Ishikawa (cell line): ENCODE results near the gene BORCS6.

ENCODE experiments used
- CEBPB ChIP-seq: IDR thresholded peaks from 2 replicates; pipeline ENCODE4 v1.6.1; 2012
- CREB1 ChIP-seq: IDR thresholded peaks from 2 replicates; pipeline ENCODE4 v1.6.1; 2012; ENCODE audit warnings: low read depth
- EGR1 ChIP-seq: IDR thresholded peaks from 2 replicates; pipeline ENCODE4 v1.6.1; 2012
- EP300 ChIP-seq: IDR thresholded peaks from 2 replicates; pipeline ENCODE4 v1.6.1; 2012; ENCODE audit warnings: borderline replicate concordance
- FOXM1 ChIP-seq: IDR thresholded peaks from 2 replicates; pipeline ENCODE4 v1.6.1; 2012; ENCODE audit warnings: low read depth, borderline replicate concordance
- NFIC ChIP-seq: IDR thresholded peaks from 2 replicates; pipeline ENCODE4 v1.6.1; 2012
- RAD21 ChIP-seq: IDR thresholded peaks from 2 replicates; pipeline ENCODE4 v1.6.1; 2012; ENCODE audit warnings: low read depth
- TAF1 ChIP-seq: IDR thresholded peaks from 2 replicates; pipeline ENCODE4 v1.6.1; 2012; ENCODE audit warnings: low read depth, mild to moderate bottlenecking
- TCF12 ChIP-seq: IDR thresholded peaks from 2 replicates; pipeline ENCODE4 v1.6.1; 2012; ENCODE audit warnings: low read depth
- TEAD4 ChIP-seq: IDR thresholded peaks from 2 replicates; pipeline ENCODE4 v1.6.1; 2012
- YY1 ChIP-seq: IDR thresholded peaks from 2 replicates; pipeline ENCODE4 v1.6.1; 2012; ENCODE audit warnings: low read depth
- ZBTB7A ChIP-seq: IDR thresholded peaks from 2 replicates; pipeline ENCODE4 v1.6.1; 2012; ENCODE audit warnings: low read depth
- TF ChIP-seq, protein P1 (sequence below): IDR thresholded peaks from 2 replicates; pipeline ENCODE4 v1.6.1; 2012; ENCODE audit warnings: low read depth, mild to moderate bottlenecking
- TF ChIP-seq, protein P2 (sequence below): IDR thresholded peaks from 2 replicates; pipeline ENCODE4 v1.6.1; 2012
- TF ChIP-seq, protein P3 (sequence below): IDR thresholded peaks from 2 replicates; pipeline ENCODE4 v1.6.1; 2012

BORCS6 gene

DNA sequence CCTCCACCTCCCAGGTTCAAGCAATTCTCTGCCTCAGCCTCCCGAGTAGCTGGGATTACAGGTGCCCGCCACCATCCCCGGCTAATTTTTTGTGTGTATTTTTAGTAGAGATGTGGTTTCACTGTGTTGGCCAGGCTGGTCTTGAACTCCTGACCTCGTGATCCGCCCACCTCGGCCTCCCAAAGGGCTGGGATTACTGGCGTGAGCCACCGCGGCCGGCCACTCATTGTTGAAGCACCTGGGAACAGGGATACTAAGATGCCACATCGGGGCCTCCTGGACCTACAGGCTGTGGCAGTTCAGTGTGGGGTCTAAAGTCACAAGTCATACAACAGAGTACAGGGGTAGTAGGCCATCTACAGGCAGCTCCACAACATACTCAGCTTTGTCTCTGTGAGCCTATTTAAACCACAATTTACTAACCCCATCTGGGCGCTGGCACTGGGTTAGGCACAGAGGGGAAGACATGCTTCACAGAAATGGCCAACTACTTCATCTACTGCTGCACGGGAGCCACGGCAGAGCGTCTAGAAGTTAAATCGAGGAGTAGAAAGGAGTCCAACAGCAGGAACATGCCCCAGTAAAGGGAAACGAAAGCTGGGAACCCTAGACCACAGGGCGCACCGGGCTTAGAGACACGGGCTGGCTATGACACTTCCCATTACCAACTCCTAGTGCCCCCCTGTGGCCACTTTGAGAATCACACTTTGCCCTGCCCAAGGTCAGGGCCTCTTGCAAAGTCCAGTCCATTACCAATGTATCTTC lies 31.5 kb downstream of the BORCS6 start:
- TF ChIP-seq EGR1 (no peak), RAD21 (peak; percentile 61; the same call in 1 of the 2 replicates), TCF12 (no peak), CREB1 (no peak), CEBPB (no peak)
- TF ChIP-seq, protein P1, sequence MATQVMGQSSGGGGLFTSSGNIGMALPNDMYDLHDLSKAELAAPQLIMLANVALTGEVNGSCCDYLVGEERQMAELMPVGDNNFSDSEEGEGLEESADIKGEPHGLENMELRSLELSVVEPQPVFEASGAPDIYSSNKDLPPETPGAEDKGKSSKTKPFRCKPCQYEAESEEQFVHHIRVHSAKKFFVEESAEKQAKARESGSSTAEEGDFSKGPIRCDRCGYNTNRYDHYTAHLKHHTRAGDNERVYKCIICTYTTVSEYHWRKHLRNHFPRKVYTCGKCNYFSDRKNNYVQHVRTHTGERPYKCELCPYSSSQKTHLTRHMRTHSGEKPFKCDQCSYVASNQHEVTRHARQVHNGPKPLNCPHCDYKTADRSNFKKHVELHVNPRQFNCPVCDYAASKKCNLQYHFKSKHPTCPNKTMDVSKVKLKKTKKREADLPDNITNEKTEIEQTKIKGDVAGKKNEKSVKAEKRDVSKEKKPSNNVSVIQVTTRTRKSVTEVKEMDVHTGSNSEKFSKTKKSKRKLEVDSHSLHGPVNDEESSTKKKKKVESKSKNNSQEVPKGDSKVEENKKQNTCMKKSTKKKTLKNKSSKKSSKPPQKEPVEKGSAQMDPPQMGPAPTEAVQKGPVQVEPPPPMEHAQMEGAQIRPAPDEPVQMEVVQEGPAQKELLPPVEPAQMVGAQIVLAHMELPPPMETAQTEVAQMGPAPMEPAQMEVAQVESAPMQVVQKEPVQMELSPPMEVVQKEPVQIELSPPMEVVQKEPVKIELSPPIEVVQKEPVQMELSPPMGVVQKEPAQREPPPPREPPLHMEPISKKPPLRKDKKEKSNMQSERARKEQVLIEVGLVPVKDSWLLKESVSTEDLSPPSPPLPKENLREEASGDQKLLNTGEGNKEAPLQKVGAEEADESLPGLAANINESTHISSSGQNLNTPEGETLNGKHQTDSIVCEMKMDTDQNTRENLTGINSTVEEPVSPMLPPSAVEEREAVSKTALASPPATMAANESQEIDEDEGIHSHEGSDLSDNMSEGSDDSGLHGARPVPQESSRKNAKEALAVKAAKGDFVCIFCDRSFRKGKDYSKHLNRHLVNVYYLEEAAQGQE: no peak

DNA sequence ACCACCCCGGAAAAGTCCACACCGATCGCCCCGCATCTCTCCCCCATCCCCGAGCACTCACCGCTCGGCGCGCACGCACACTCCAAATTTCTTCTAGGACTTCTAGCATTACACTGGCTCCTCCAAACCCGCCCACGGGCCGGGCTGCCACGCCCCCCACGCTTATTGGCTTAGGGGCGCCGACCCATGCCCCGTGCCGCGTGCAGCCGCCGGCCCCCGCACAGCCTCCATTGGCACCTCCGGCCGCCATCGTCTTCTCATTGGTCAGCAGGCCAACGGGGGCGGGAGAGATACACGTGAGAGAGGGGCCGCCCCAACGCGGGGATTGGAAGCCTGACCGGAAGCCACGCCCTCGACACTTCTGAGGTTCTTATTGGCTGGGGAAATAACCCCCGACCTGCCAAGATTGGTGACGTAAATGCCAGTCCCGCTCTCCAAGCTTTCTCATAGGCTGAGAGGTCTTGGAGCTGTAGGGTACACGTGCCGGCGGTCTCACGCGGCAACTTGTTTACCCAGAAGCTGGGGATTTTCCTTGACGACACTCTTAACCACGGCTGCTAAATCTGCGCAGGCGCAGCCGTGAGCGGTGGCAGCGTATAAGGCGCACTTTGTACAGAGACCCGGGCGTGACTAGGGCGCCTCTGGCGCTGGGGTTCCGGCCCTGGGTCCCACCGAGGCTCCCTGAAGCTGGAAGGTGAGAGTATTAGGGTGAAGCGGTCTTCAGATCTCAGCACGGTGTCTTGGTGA lies 33.6 kb downstream of the BORCS6 start:
- TF ChIP-seq CREB1 (peak; percentile 81), TAF1 (no peak; the same call in 1 of the 2 replicates), NFIC (no peak), RAD21 (no peak), CEBPB (no peak), YY1 (no peak), TCF12 (no peak), ZBTB7A (no peak), EP300 (no peak), TEAD4 (peak; percentile 14; the same call in 1 of the 2 replicates), EGR1 (peak; percentile 95), FOXM1 (no peak)
- TF ChIP-seq, protein P2, sequence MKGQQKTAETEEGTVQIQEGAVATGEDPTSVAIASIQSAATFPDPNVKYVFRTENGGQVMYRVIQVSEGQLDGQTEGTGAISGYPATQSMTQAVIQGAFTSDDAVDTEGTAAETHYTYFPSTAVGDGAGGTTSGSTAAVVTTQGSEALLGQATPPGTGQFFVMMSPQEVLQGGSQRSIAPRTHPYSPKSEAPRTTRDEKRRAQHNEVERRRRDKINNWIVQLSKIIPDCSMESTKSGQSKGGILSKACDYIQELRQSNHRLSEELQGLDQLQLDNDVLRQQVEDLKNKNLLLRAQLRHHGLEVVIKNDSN: peak; percentile 63; the same call in 1 of the 2 replicates
- TF ChIP-seq, protein P1: no peak
- TF ChIP-seq, protein P3, sequence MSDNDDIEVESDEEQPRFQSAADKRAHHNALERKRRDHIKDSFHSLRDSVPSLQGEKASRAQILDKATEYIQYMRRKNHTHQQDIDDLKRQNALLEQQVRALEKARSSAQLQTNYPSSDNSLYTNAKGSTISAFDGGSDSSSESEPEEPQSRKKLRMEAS: peak; percentile 98

DNA sequence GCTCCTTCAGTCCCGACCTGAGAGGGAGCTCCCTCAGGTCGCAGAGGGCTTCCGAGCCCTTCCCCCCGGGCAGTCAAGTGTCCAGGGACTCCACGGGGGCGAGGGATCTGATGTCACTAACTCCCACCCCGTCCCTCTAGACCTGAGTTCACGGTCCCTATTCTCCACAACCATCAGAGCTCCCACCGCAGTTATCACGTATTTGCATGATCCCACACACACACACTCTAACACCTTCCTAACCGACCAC lies 34.1 kb downstream of the BORCS6 start:
- TF ChIP-seq TEAD4: no peak
- TF ChIP-seq EP300: no peak
- 0 out of 2 replicates have a peak, but pooled peaks have one; percentile 14 for TF ChIP-seq ZBTB7A

DNA sequence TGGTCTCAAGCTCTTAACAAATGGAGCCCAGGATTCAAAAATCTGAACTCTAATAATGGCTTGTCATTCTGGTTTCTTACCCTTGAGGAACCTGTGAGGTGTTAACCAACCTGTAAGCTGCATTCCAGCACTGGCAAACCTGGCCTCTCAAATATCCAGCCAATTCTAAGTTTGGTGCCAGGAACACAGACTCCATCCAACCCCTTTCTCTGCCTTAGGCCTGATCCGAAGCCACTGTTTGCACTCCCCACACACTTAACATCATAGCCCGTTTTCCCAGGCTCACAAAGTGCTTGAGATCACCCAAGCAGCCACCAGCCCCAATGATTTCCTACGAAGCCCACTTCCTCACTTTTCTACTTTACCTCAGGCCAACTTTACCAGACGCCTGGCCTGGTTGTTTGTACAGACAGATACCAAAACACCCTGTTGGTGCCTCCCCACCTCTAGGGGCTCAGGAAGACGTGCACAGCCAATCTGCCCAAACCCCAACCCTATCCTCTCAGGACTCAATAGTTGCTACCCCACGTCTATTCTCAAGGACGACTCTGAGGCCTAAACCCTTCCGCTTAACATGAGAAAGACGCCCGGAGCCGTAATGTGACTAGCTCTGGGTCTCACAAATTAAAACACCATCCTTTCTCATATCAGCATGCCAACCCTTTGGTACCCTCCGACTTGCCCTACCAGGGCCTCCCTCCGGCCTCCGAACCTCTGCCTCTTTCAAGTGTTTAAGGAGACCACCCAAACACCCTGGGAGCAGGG lies 34.6 kb downstream of the BORCS6 start:
- TF ChIP-seq YY1 (no peak), TAF1 (no peak), ZBTB7A (no peak), RAD21 (no peak), EGR1 (no peak), FOXM1 (no peak), CREB1 (no peak), CEBPB (no peak), TCF12 (no peak), TEAD4 (no peak), NFIC (no peak), EP300 (no peak)
- TF ChIP-seq, protein P2: no peak
- TF ChIP-seq, protein P1: no peak
- TF ChIP-seq, protein P3: no peak
